Hepatic stellate cell (primary cell): ENCODE measurements around the gene ERCC6L2.

Experiments
- DNase-seq: peaks from one replicate; pipeline ENCODE4 v3.0.0; 2011; ENCODE audit warnings: low spot score

The ERCC6L2 gene

DNA sequence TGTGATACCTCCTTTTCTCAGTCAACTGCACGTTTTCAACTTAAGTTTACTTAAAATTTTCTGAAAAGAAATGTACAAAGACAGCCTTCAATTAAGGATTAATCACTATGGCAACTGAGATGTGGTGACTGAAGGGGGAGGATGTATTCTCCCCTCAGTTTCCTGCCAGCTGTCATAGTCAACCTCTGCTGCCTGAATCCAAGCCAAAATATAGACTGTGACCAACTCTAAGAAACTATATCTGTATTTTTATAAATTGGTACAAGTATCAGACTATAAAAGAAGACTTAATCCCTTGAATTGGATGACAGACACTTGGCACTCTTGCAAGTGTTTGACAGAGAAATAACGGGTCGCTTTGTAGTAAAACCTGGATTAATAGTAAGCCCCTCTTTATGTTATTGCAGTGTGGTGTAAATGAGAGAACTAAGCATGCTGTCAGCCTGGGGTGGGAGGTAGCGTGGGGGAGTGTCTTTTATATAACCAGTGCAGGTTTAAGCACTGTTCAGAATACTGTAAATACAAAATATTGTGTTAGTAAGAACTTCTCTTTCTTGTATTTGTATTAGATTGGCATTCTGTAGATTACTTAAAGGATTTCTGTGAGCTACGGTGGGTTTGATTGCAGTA, 106.4 kb downstream of the ERCC6L2 start:
- no peak for DNase-seq

DNA sequence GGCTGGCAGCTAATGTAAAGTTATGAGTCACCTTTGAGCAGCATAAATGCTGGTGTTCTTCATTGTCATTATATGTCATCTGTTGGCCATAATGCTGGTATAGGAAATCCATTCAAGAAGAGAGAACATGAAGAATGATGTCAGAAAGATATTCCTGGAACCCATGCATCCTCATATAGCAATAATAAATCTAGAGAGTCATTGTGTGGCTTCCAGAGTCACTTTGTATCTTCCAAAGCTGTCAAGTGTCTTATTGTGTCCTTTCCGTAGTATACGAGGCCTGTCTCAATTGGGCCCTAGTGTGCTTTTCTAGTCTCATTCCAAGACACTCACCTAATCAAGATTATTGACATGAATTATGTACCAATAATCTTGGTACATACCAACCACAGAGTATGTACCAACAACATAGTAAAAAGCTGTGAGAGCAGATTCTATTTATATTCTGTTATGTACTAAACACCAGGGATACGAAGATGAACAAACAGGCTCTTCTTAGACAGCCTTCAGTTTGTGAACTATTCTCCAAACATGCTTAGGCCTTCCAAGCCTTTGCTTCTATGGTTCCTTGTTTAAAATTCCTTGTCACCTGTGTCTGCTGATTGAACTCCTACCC, 110.1 kb downstream of the ERCC6L2 start:
- DNase-seq, result no peak

DNA sequence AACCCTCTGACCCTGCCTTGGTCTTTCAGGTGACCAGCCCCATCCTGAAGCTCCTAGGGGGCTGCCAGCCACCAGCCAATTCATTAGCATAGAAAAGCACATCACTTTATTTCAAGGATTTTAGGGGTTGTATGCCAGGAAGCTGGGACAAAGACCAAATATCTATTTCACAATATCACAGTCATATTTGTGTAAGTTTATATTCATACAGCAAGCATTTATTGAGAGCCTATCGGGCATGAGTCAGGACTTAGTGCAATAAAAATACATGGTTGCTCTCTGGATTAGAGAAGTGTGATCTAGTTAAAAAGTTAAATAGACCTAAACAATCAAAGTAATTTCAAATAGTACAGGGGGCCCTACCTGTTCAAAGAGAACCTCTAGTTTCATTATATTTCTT, 113.8 kb downstream of the ERCC6L2 start:
- no peak for DNase-seq

DNA sequence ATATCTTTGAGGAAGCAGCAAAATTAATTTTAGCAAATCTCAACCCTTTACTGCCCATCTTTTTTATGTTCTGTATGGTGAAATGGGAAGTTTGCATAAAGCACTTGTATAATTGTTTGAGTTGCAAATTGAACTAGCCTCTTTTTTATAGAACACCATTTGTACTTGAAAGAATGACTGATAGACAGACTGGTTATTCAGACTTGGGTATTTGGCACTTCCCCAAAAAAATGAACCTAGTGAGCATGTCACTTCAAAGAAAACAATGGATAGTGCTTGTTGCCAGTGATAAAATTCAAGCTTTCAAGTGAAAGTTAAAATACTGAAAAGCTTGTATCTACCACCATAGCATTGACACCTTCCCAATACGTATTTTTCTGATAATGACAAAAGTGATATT, 115.8 kb downstream of the ERCC6L2 start:
- no peak for DNase-seq

DNA sequence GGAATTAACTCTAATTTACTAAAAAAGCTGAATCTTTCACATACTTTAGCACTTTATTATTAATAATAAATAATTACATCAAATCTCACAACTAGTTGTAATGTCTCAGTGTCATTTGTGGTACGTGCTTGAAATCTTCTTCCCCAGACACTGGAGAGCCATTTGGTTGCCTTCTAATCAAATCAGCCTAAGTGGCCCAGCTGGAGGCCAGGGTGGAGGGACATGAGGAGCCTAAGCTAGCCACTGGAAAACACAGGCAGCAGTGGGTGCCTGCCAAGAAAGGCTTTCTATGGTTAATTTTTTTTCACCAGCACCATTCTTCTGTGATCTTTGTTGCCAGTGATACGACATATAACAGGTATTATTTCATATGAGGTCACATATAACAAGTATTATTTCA, 117.0 kb downstream of the ERCC6L2 start:
- no peak for DNase-seq

DNA sequence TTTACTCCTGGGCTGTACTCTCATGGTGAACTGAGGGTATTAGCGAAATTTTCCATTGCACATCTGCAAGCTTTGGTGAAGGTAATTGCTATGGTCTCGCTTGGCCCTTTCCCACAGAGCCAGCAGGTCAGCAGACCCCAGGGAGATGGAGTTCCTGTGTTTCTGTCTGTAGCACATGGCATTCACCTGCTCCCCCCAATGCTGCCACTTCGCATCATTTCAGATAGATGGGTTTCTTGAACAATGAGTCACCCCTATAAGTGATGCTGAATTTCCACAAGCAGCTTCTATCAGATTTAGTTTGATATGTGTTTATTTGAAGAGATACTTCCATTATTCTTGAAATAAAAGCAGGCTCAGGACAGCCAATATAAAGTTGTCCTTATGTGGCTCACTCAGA, 117.8 kb downstream of the ERCC6L2 start:
- no peak for DNase-seq

DNA sequence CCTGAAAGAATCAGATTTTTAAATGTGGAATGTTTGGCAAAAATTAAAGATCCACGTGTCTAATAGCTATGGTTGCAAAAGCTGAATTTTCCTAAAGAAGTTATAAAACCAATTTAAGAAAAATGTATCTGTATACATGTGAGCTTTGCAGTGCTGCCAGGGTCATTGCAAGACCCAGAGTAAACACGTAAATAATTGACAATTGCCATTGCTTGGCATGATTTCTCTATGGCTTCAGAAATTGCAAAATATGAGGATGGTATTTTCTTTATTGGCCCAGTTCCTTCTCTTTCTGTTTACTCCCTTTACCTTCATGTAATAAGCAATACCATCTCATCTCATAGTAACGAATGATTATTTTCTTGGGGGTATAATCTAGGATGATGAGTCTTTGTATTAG, 123.9 kb downstream of the ERCC6L2 start:
- no peak for DNase-seq

DNA sequence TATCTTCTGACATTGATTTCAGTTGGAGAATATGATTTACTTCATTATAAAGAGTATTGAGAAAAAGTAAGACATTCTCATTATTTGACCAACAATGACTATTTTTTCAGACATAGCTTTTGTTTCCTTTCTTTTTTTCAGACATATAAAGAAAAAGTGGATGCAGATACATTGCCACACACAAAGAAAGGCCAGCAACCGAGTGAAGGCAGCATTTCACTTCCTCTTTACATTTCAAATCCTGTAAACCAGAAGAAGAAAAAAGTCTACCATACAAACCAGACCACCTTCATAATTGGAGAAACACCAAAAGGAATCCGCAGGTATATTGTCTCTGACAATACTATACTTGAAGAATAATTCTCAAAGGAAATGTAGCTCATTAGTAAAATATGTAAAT, 128.9 kb downstream of the ERCC6L2 start:
- DNase-seq, result no peak

DNA sequence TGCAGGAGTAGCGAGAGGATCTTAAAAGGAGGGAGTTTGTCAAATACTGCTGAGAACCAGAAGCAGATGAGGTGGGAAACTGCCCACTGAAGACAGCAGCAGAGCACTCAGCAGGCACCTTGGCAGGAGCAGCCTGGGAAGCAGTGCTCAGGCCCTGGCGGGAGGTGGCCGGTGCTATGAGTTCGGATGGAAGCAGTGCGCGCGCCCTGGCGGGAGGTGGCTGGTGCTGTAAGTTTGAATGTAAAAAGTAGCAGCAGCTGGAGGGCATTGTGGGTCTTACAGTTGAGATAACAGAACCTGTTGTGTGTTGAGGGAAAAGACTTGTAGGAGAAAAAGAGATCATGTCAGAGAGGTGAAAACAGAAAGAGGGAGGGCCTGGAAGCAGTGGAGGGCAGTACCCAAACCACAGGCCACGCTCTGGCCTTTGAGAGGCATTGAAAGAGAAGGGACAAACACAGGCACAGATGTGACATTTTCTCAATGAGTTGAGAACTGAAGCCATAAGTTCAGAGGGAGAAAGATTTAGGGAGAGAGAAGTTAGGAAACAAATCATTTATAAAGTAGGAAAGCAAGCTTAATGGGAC, 130.9 kb downstream of the ERCC6L2 start:
- DNase-seq, result no peak

DNA sequence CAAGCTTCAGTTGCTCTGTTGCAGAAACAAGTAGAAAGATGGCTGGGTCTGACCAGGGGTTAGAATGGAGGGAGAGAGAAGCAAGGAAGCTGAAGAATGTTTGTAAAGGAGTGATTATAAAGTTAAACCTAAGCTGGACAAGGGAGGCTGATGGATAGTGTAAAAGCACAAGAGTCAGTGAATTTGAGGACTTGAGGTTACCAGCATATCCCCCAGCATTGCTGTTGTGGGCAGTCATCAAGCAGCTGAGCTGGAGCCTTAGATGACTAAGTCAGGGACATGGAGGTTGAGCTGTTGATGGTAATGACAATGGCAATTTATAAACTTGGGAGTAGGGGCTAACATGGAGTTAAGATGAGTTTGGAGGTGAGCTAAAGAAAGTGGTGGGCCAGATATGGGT, 131.5 kb downstream of the ERCC6L2 start:
- DNase-seq, result no peak

DNA sequence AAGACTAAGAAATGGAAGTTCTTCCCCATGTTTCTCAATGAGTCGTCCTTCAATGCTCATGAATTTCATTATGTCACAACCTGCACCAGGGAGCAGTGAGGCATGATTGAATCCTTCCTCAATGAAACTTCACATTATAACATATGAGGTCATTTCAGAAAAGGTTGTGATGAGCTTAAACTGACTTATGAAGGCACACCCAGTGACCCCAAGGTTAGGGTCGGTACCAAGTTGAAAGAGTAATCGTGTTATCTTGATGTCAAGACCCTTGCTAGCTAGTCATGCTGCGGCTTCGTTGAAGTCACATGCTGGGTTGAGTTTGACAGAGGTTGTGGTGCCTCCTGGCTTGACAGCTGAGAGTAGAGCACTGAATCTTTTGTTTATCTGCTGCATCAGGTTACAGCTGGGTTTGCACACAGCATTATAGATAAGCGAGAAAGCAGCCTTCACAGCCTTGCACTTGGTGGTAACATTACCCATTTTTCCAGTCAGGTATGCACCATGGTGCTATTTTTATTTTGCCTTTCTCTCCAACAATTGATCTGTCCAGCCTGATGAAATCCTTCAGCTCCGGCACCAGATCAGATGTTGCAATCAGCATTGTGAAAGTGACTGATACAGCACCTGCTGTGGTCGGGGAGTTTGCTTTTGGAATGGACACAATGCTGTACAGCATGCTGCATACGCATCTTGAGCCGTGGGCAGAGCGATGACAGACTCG, 133.2 kb downstream of the ERCC6L2 start:
- DNase-seq, result no peak

DNA sequence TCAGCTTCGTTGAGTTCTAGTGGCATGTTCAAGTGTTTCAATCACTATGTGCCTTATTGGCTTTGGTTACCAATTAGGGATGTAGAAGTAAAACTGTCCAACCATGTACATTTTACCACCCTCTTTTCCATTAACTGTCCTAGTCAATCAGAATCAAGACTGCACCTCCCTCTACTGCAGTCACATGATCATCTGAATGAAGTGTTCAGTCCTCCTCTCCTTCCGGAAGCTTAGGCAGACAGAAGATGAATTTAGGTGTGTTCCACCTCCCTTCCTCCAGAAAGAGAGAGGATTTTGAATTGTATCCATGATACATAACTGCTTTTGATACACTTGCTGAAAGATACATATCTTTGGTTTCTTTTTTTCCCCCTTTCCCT, 133.7 kb downstream of the ERCC6L2 start:
- no peak for DNase-seq

DNA sequence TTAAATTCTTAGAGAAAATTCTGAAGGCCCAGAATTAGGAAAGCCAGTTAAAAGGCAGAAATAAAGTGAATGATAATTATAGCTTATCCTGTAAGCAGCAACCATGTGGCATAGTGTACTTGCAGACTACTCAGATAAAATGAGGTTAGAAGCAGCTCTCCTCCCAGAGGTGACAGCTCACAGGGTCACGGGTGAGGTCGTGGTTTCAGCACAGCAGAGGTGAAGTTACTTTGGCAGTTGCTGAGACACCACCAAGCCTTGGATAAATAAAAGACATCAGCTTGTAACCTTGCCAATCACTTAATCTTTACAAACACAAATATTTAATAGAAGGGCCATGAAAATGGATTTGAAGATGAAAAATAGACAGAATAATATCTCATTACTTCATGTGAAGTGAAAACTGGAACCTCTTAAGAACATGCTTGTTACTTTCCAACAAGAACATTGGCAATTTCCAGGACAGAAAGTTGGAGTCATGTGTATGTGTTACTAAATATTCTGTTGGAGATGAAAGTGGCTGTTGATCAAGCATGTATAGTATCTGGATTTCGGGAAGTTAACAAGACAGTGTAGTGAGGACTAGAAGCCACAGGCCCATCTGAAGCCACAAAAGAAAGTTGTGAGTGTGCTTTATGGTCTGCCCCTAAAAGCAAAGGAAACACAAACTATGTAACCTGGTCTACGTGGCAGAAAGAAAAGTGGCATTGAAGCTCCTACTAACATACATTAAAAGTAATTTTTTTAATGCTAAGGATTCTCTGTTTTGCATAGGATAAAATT, 134.4 kb downstream of the ERCC6L2 start:
- no peak for DNase-seq

DNA sequence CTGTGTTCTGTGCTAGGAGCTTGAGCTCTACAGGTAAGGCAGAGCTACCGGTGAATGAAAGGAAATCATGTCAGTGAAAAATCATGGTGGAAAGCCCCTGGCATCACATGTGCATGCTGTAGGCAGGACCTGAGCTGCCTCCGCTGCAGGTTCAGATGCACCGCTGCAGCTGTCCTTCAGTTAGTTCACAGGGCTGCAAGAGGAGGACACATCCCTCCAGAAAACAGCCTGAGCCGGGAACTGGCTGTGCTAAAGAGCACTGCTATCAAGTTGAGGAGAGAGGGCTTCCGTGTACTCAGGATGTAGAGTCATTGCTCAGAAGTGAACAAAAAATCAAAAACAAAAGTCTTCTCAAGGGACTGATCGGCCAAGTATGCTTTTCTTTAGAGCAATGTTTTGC, 138.6 kb downstream of the ERCC6L2 start:
- no peak for DNase-seq

DNA sequence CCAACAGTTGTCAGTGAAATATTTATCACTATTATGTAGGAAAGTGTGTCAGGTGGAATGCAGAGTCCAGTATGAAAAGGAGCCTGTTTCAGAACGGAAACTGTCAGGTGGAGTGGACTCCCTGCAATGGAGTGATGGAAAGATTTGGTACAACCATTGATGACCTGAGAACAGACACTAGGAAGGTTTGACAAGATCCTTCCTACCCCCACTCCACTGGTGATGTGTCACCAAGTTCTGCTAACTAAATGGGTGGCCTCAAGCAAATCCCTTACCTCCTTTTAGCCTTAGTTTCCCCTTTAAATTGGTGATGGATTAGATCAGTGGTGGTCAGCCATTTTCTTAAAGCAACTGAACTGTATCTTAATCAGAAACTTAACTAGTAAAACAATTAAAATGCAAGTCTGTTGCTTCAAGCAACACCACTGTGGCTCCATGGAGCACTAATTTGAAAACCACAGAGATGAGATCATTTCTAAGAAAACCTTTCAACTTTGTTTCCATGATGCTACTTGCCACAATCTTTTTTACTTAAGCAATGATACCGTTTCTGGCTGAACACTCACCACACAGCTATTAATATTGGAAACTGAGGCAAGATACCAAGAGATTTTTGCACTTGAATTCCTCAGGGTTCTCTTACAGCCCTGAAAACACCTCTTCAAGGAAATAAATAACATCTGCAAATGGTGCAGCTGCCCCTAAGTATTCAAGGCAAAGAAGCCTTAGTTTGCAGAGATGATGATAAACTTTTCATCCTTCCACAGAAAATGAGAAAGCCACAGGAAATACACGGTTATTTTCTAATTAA, 140.6 kb downstream of the ERCC6L2 start:
- DNase-seq, result no peak
